Esophagus squamous epithelium (tissue), 4 donors: ENCODE data around the gene LCP1.

Experiments
- POLR2A ChIP-seq, 4 donors: fragments of 450-650 bp; IDR thresholded peaks; one replicate each; pipeline ENCODE4 v1.6.1; 2017; ENCODE audit warnings: antibody characterized with exemption in 4 of 4, mild to moderate bottlenecking in 4 of 4, moderate library complexity in 3 of 4
- TF ChIP-seq, protein P1 (sequence below), 6 experiments: fragments of 450-650 bp in 4 of 6; fragments of 200-600 bp in 2 of 6; sonication (generic) in 2 of 6; IDR thresholded peaks; one replicate each; pipeline ENCODE4 v1.5.1; 2016 to 2019; ENCODE audit warnings: antibody characterized with exemption in 6 of 6, mild to moderate bottlenecking in 4 of 6, moderate library complexity in 4 of 6

GRCh38 chr13:46122304-46122703 is 59.7 kb downstream of the LCP1 start:
- TF ChIP-seq, protein P1, sequence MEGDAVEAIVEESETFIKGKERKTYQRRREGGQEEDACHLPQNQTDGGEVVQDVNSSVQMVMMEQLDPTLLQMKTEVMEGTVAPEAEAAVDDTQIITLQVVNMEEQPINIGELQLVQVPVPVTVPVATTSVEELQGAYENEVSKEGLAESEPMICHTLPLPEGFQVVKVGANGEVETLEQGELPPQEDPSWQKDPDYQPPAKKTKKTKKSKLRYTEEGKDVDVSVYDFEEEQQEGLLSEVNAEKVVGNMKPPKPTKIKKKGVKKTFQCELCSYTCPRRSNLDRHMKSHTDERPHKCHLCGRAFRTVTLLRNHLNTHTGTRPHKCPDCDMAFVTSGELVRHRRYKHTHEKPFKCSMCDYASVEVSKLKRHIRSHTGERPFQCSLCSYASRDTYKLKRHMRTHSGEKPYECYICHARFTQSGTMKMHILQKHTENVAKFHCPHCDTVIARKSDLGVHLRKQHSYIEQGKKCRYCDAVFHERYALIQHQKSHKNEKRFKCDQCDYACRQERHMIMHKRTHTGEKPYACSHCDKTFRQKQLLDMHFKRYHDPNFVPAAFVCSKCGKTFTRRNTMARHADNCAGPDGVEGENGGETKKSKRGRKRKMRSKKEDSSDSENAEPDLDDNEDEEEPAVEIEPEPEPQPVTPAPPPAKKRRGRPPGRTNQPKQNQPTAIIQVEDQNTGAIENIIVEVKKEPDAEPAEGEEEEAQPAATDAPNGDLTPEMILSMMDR (IDR thresholded peaks at IDR 0.05), result no peak
- no peak for TF ChIP-seq POLR2A (IDR thresholded peaks at IDR 0.05)
